Loucy (cell line): ENCODE data around the gene SAE1.

Experiments used
- H2AFZ ChIP-seq: fragments of 200-600 bp; sonication (generic); 2 replicates; pipeline ENCODE4 v1.6.0; 2016; ENCODE audit warnings: antibody characterized with exemption, mild to moderate bottlenecking, low read length, moderate library complexity
- H3F3A ChIP-seq: fragments of 200-600 bp; 2 replicates; pipeline ENCODE4 v1.6.0; 2016; ENCODE audit warnings: antibody characterized with exemption, low read depth, mild to moderate bottlenecking
- H3K27me3 ChIP-seq: fragments of 200-600 bp; sonication (generic); 2 replicates; pipeline ENCODE4 v1.6.1; 2014; ENCODE audit warnings: low read length, mild to moderate bottlenecking; ENCODE audit not compliant: insufficient read depth, poor library complexity, severe bottlenecking
- H3K36me3 ChIP-seq: fragments of 200-600 bp; sonication (generic); 2 replicates; pipeline ENCODE4 v1.6.1; 2016; ENCODE audit warnings: low read length; ENCODE audit not compliant: insufficient read depth
- H3K4me1 ChIP-seq: fragments of 200-600 bp; sonication (generic); 2 replicates; pipeline ENCODE4 v1.5.1; 2014; ENCODE audit warnings: low read length, mild to moderate bottlenecking; ENCODE audit not compliant: insufficient read depth, poor library complexity, severe bottlenecking
- H3K4me2 ChIP-seq: fragments of 200-600 bp; sonication (generic); 2 replicates; pipeline ENCODE4 v1.6.0; 2014; ENCODE audit warnings: antibody characterized with exemption, low read length, low read depth, mild to moderate bottlenecking; ENCODE audit not compliant: poor library complexity, severe bottlenecking
- H3K4me3 ChIP-seq: fragments of 200-600 bp; sonication (generic); 2 replicates; pipeline ENCODE4 v1.5.1; 2014; ENCODE audit warnings: low read length, mild to moderate bottlenecking, mixed read lengths; ENCODE audit not compliant: poor library complexity, severe bottlenecking
- H3K79me2 ChIP-seq: fragments of 200-600 bp; sonication (generic); 2 replicates; pipeline ENCODE4 v1.6.1; 2014; ENCODE audit warnings: low read length; ENCODE audit not compliant: insufficient read depth
- H3K9ac ChIP-seq: fragments of 200-600 bp; sonication (generic); 2 replicates; pipeline ENCODE4 v1.6.0; 2014; ENCODE audit warnings: mild to moderate bottlenecking, low read depth, low read length, moderate library complexity; ENCODE audit not compliant: poor library complexity, severe bottlenecking
- H3K9me2 ChIP-seq: fragments of 200-600 bp; sonication (generic); replicated peaks from 2 replicates; pipeline ENCODE4 v1.6.1; 2016; ENCODE audit warnings: low read depth, low read length, mixed read lengths
- H3K9me3 ChIP-seq: fragments of 200-600 bp; sonication (generic); 2 replicates; pipeline ENCODE4 v1.6.1; 2014; ENCODE audit warnings: mild to moderate bottlenecking, antibody characterized with exemption, low read length, low read depth; ENCODE audit not compliant: insufficient read depth
- H4K20me1 ChIP-seq: fragments of 200-600 bp; sonication (generic); 2 replicates; pipeline ENCODE4 v1.6.0; 2014; ENCODE audit warnings: antibody characterized with exemption, low read length, mild to moderate bottlenecking; ENCODE audit not compliant: insufficient read depth, poor library complexity, severe bottlenecking
- CTCF ChIP-seq: fragments of 200-600 bp; sonication (generic); conservative IDR thresholded peaks from 2 replicates; pipeline ENCODE4 v1.5.1; 2014; ENCODE audit warnings: mild to moderate bottlenecking, antibody characterized with exemption, low read length
- EZH2phosphoT487 ChIP-seq: fragments of 200-600 bp; IDR thresholded peaks from 2 replicates; pipeline ENCODE4 v1.6.1; 2018; ENCODE audit warnings: antibody characterized with exemption, mild to moderate bottlenecking, moderate library complexity, borderline replicate concordance

The SAE1 gene

GRCh38 chr19:47120470-47121067, 10.1 kb upstream of the SAE1 start:
- Histone ChIP-seq H3K4me2 (no peak overlapping the region), H2AFZ (no peak overlapping the region)
- TF ChIP-seq CTCF (no peak), EZH2phosphoT487 (no peak)

GRCh38 chr19:47122359-47123335, 8.0 kb upstream of the SAE1 start:
- no peaks in the 10 kb centered on the region for H3K9me2 ChIP-seq
- no peaks in the 10 kb centered on the region for H3K27me3 ChIP-seq
- no peaks in the 10 kb centered on the region for H3K36me3 ChIP-seq
- no peaks in the 10 kb centered on the region for H3K9me3 ChIP-seq
- H2AFZ ChIP-seq, result no peak overlapping the region; the same call in 1 of the 2 replicates
- H3K4me3 ChIP-seq, result no peak overlapping the region
- H3K4me2 ChIP-seq, result no peak overlapping the region
- TF ChIP-seq CTCF (no peak), EZH2phosphoT487 (no peak)
- no peaks in the 10 kb centered on the region for H4K20me1 ChIP-seq
- no peak overlapping the region for H3K9ac ChIP-seq
- no peaks in the 10 kb centered on the region for H3K4me1 ChIP-seq
- no peaks in the 10 kb centered on the region for H3K79me2 ChIP-seq
- H3F3A ChIP-seq, result no peaks in the 10 kb centered on the region

More at GRCh38 chr19:47120470-47121067, 10.1 kb upstream of the SAE1 start:
- H3K9me3 ChIP-seq, result no peaks in the 10 kb centered on the region
- H3K4me1 ChIP-seq, result no peaks in the 10 kb centered on the region
- no peaks in the 10 kb centered on the region for H4K20me1 ChIP-seq
- H3K27me3 ChIP-seq, result no peaks in the 10 kb centered on the region
- no peaks in the 10 kb centered on the region for H3K9me2 ChIP-seq
- H3K79me2 ChIP-seq, result no peaks in the 10 kb centered on the region
- no peaks in the 10 kb centered on the region for H3K36me3 ChIP-seq
- H3K4me3 ChIP-seq, result no peak overlapping the region
- H3F3A ChIP-seq, result peaks cover 5% of the 10 kb centered on the region; the same call in 1 of the 2 replicates
- H3K9ac ChIP-seq, result no peak overlapping the region

GRCh38 chr19:47123406-47123805, 7.2 kb upstream of the SAE1 start:
- Histone ChIP-seq H3K9ac (no peak overlapping the region), H3F3A (no peaks in the 10 kb centered on the region), H2AFZ (no peak overlapping the region), H3K36me3 (no peaks in the 10 kb centered on the region), H3K4me2 (no peak overlapping the region), H3K27me3 (no peaks in the 10 kb centered on the region), H3K79me2 (no peaks in the 10 kb centered on the region), H3K4me1 (no peaks in the 10 kb centered on the region), H4K20me1 (no peaks in the 10 kb centered on the region), H3K9me3 (no peaks in the 10 kb centered on the region), H3K4me3 (no peak overlapping the region), H3K9me2 (no peaks in the 10 kb centered on the region)
- TF ChIP-seq CTCF (no peak), EZH2phosphoT487 (no peak)
